GM12892 (cell line): Measurements from ENCODE around the gene ATXN1.

Source experiments
- POLR2A ChIP-seq: IDR thresholded peaks from 2 replicates; pipeline ENCODE4 v1.6.1; 2011; ENCODE audit warnings: low read depth, low read length, control low read depth
- POLR2AphosphoS5 ChIP-seq: IDR thresholded peaks from 2 replicates; pipeline ENCODE4 v1.6.1; 2011; ENCODE audit warnings: low read depth, low read length, control low read depth

GRCh38 chr6:16570221-16570553 lies 191.1 kb downstream of the ATXN1 start:
- TF ChIP-seq POLR2A = no peak
- TF ChIP-seq POLR2AphosphoS5 = no peak
